Stimulated activated CD4-positive, alpha-beta T cell treated with anti-CD3 and anti-CD28 coated beads, Interleukin-15, amount 100 ng/mL, for 48 hours (primary cell): ENCODE data around the gene PPP1CC.
"Not testable (repeated sequence)": the region's sequence is repeated elsewhere in the genome, so short reads cannot be mapped to it uniquely, and the experiment has no call there.

Experiments
- DNase-seq, 2 donors: peaks; one replicate each; pipeline ENCODE4 v3.0.0-alpha.2; 2020; ENCODE audit warnings: low read depth in 2 of 2

Gene PPP1CC

DNA sequence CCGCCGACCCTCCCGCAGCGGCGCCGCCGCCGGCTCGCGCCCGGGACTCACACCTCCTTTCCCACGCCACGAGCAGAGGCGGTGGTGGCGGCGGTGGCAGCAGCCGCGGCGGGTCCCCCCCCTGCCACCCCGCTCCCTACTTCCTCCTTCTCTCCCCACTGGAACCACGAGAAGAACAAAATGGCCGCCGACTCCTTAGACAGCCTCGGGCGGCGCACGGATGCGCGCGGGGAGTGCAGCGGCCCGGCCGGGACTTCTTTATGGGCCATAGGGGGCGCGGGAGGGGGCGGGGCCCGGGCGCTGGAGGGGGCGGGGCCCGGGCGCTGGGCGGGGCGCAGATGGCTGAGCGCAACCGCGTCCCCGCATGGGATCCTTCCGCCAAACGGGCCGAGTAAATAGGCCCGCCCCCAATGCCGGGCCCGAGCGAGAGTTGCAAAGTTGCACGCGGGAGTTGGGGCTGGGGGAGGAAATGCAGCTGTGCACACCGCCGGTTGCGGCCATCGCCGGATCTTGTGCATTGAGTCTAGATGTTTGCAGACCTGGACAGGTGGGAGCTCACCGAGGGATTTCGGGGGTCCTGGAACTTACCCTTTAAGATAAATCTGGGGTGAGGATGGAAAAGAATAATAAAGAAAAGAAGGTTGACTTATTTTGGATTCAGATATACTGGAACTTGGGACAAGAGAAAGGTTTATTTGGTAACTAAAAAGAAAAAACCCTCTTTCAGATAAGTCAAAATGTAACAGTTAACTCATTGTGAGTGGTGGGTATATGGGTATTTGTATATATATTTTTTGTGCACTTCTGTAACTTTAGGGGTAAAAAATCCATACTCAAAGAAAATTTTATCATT, at the start of gene PPP1CC:
Gene PPP1CC (minus strand): TSS at position 174 of the 853 bp plus-strand sequence. CDS start 184 bp downstream, outside the sequence.
- peak; percentile 86 to 89 for DNase-seq

GRCh38 chr12:110791589-110791988, 48.9 kb upstream of the PPP1CC start:
- DNase-seq = no peak

DNA sequence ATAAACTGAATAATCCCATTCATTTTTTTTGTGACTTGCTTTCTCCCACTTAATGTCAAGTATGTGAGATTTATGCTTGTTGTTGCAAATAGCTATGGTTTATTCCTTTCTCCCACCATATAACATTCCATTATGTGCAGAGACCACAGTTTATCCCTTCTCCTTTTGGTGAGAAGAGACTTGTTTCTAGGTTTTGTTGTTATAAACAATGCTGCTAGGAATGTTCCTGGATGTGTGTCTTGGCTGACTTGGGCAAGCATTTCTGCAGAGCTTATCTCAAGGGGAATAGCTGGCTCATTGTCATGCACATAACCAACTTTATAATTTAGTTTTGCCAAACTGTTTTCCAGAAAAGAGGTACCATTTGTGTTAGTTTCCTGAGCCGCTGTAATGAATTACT, 47.6 kb upstream of the PPP1CC start:
- DNase-seq = no peak

- no peak for DNase-seq
Measured at GRCh38 chr12:110786012-110786411, 43.3 kb upstream of the PPP1CC start.

DNA sequence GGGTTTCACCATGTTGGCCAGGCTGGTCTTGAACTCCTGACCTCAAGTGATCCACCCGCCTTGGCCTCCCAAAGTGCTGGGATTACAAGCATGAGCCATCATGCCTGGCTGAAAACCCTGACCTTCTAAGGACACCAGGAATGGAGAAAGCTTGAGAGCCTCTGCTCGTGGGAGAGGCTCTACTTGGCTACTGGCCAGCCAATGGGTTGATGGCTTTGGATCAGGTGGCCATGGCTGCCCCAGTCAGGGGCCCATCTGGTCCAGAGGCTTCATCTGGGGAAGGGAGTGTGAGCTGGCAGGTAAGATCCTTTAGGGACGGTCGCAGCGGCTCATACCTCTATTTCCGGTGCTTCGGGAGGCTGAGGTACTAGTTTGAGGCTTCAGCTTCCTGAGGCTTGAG, 42.5 kb upstream of the PPP1CC start:
- DNase-seq = no peak

DNA sequence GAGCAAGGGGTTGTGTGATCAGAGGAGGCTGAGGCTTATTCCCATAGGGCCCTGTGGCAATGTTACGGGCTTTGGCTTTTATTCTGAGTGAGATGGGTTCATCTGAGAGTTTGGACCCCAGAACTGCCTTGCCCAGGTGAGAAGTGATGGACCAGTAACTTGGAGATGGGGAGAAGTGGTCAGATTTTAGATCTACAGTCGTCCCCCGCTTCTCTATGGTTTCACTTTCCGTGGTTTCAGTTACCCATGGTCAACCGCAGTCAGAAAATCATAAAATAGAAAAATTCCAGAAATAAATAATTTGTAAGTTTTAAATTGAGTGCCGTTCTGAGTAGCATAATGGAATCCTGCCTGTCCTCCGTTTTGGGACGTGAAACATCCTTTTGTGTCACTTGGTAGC, 40.2 kb upstream of the PPP1CC start:
- no peak for DNase-seq

GRCh38 chr12:110782094-110782493, 39.4 kb upstream of the PPP1CC start:
- no peak for DNase-seq

DNA sequence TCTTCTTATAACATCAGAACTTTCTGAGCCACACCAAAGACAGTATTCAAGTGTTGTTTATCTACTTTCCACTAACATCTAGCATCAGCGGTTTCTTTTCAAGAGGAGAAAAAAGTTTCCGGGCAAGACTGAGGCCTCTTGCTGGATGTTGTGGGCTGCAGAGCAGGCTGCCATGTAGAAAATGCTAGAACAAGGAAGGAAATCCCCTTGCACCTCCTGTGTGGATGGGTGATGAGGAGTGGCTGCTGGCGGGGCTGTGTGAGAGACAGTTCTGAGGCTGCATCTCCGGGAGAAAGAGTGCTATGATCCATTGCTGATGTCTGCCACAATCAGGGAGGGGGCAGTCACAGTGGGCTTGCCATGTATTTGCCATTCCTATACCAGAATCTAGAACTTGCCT, 37.8 kb upstream of the PPP1CC start:
- DNase-seq = peak; percentile 25 to 26

GRCh38 chr12:110778833-110779577, 36.3 kb upstream of the PPP1CC start:
- no peak for DNase-seq

- peak; percentile 58 to 63 for DNase-seq
Measured at GRCh38 chr12:110776410-110776809, 33.7 kb upstream of the PPP1CC start.

DNA sequence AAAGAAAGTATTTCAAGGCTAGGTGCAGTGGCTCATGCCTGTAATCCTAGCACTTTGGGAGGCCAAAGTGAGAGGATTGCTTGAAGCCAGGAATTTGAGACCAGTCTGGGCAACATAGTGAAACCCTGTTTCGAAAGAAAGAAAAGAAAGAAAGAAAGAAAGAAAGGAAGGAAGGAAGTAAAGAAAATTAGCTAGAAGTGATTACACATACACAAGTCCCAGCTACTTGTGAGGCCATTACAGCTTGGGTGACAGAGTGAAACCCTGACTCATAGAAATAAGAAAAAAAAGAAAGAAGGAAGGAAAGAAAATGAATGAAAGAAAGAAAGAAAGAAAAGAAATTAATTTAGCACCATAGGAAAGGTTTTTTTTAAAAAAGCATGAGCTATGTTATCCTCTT, 33.3 kb upstream of the PPP1CC start:
- no peak for DNase-seq

- DNase-seq = no peak
Measured at GRCh38 chr12:110774824-110775223, 32.1 kb upstream of the PPP1CC start.

GRCh38 chr12:110768960-110769359, 26.3 kb upstream of the PPP1CC start:
- no peak for DNase-seq

DNA sequence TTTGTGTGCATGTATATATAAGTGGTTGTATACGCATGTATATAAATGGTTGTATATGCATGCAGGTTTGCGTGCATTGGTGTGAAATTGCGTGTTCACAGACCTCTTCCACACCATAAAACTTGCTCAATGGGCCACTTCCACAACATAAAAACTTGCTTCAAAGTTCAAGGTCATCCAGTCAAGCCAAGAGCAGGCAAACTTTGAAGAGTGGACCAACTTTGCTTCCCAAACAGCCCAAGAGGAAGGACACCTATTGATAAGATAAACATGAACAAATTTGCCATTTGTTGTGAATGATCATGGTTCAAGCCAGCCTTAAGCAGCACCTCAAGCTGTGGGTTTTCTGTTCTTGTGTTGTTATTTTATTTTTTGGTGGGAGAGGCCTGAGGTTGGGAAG, 25.2 kb upstream of the PPP1CC start:
- no peak for DNase-seq

GRCh38 chr12:110766311-110767154, 23.8 kb upstream of the PPP1CC start:
- no peak for DNase-seq

DNA sequence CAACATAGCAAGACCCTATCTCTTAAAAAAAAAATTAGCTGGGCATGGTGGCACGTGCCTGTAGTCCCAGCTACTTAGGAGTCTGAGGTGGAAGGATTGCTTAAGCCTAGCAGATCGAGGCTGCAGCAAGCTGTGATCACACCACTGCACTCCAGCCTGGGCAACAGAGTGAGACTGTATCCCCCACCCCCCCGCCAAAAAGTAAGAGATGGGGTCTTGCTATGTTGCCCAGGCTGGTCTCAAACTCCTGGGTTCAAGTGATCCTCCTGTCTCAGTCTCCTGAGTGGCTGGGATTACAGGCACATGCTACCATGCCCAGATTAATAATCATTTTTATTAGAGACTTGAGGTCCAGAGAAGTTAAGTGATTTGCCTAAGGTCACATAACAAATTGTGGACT, 22.9 kb upstream of the PPP1CC start:
- not testable (repeated sequence) for DNase-seq

GRCh38 chr12:110765111-110765510, 22.4 kb upstream of the PPP1CC start:
- DNase-seq = no peak

DNA sequence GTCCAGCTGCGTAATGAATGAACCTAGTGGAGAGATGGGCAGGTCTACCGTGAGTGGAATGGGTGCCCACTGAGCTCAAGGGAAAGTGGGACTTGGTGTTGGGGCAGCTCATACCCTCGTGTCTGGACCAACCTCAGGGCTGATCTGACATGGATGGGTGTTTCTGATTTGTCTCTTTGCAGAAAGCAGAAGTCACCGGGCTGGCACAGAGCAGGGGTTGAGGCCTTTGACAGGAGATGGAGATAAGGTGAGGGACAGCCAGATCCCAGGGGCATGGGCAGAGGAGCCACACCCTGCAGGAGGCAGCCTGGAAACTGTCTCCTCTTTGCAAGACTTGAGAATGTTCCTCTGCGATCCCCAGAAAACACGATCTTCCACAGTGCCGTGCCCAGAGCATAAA, 20.9 kb upstream of the PPP1CC start:
- no peak for DNase-seq

GRCh38 chr12:110762891-110763290, 20.2 kb upstream of the PPP1CC start:
- no peak for DNase-seq

GRCh38 chr12:110760204-110760609, 17.5 kb upstream of the PPP1CC start:
- no peak for DNase-seq

GRCh38 chr12:110758922-110759321, 16.2 kb upstream of the PPP1CC start:
- DNase-seq = no peak

DNA sequence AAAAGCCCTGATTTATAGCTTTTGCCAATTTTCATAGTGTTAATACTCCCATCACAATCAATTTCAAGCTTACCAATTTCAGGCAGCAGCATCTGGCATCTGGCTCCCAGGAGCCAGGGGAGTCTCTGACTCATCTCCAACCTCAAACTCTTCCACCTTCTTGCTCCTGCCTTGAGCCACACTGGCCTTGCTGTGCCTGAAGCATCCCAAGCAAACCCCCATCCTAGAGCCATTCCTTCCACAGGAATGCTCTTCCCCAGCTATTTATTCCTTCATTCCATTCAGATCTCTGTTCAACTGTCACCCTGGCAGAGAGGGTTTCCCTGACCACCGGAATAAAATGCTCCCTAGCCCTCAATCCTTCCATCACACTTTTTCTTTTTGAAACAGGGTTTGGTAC, 13.9 kb upstream of the PPP1CC start:
- DNase-seq = no peak
